ENCODE data around the gene BANK1. TPM values are rescaled to one million over a fixed set of nuclear protein-coding genes. Genes with fewer than 3 reads are reported as not detected.
A peak's percentile ranks its signal among the peaks of the same experiment; 100 is the strongest.
"Not testable (repeated sequence)": the region's sequence is repeated elsewhere in the genome, so short reads cannot be mapped to it uniquely, and the experiment has no call there.

BANK1 gene
- total RNA-seq, 1 experiment from 2014 or later: 0.48 TPM

DNA sequence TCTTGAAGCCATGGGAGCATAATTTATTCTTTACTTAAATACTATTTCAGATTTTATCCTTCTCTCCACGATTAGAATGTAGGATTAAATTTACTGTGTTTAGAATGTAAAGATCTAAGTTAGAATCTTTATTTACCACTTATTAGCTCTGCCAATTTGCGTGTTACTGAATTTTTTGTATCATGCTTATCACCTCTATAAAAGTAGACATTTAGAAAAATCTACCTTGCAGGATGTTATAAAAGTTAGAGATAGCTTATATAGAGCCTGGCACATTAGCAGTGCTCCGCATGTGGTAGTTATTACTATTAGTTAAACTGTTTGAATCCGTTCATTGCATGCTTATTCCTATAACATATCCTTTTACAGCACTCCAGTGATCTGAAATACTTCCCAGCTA lies 97.9 kb downstream of the BANK1 start:
- no peak for DNase-seq (ENCODE audit: low spot score)

DNA sequence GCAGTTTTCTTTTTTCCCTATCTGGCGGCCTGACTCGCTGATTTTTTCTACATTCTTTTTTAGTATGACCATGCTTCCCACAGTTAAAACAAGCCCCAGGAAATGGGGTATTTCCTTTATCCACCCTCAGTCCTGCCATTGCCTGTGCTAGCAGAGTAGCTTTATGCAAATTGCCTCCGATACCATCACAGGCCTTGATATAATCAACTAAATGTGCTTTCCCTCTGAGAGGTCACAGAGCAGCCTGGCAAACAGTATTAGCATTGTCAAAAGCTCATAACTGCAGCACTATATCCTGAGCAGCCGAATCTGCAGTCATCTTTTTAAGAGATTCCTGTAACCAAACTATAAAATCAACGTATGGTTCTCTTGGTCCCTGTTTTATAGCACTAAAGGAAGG lies 115.0 kb downstream of the BANK1 start:
- DNase-seq (ENCODE audit: low spot score): not testable (repeated sequence)

- no peak for DNase-seq (ENCODE audit: low spot score)
Measured at GRCh38 chr4:101910786-101911373, 120.3 kb downstream of the BANK1 start.

DNA sequence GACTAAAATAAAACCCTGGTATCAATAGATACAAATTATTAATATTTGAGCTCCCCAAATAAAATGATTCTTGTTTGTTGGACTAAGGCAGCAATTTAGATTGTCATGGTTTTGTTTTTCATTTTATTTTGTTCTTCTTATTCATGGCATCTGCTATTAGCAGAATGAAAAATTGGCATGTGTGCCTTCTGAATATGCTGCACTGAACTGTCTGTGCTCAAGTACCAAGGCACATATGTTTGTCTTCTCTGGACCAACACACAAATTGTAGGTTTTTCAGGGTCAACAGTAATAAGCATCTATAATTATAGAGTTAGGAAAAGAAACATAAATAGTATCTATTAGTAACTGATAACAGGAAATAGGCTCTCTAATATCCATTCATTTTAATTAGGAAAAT lies 121.1 kb downstream of the BANK1 start:
- DNase-seq (ENCODE audit: low spot score): no peak

GRCh38 chr4:101914761-101915160 lies 124.2 kb downstream of the BANK1 start:
- DNase-seq (ENCODE audit: low spot score): peak; percentile 3

GRCh38 chr4:101919373-101919977 lies 128.9 kb downstream of the BANK1 start:
- no peak for DNase-seq (ENCODE audit: low spot score)

- no peak for DNase-seq (ENCODE audit: low spot score)
Measured at GRCh38 chr4:101921370-101921769, 130.8 kb downstream of the BANK1 start.

- DNase-seq (ENCODE audit: low spot score): no peak
Measured at GRCh38 chr4:101931619-101932018, 141.1 kb downstream of the BANK1 start.

DNA sequence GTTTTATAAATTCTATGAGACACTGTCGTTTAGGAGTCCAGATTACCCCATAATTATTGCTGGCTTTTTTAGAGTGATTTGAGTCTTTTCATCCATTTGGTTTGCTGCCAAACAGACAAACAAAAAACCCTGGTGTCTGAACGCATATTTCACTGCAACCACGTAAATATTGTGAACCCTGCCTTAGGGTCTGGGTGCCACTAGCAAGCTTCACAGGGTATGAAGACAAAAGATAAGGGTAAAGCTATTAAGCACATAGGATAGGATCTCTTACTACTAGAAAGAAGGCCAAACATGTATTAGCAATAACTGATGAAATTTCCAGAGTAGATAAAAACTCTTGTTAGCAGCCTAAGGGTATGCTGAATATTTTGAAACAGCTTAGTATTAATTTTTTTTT lies 143.3 kb downstream of the BANK1 start:
- DNase-seq (ENCODE audit: low spot score): no peak

DNA sequence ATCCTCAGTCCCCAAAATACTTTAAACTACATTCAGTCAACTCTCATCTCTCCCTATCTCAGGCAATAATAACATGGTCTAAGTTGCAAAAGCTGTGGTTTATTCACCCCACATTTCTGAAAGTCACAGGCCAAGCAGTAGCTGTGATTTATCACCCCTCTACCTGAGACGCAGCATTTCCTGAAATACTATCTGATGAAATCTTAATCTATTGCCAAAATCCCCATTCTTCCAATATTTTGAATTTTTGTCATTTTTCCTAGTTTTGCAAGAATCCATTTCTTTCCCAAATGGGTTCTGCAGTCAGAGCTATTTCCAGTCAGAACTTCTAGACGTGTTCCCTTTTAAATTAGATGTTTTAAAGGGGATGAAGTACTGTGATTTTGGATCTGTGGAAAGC lies 148.3 kb downstream of the BANK1 start:
- no peak for DNase-seq (ENCODE audit: low spot score)

- no peak for DNase-seq (ENCODE audit: low spot score)
Measured at GRCh38 chr4:101941816-101942358, 151.4 kb downstream of the BANK1 start.

GRCh38 chr4:101942891-101943290 lies 152.4 kb downstream of the BANK1 start:
- DNase-seq (ENCODE audit: low spot score): no peak

- DNase-seq (ENCODE audit: low spot score): no peak
Measured at GRCh38 chr4:101944649-101945048, 154.1 kb downstream of the BANK1 start.

DNA sequence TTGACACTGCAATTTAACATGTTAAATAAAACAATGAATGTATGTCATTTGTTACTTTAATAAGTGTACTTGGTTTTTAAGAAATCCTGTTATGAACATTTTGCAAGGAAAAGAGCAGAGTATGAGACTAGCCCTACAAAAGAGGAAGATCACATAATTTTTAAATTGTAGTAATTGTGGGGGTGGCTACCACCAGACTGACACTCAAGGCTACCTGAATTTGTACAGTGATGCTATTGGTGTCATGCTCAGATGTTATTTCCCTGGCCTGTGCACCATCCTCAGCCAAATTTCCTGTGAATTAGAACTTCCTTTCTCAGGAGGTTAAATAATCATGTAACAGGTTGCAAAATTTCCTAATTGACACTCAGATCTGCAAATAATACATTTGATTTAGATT lies 157.5 kb downstream of the BANK1 start:
- no peak for DNase-seq (ENCODE audit: low spot score)

GRCh38 chr4:101948951-101949350 lies 158.4 kb downstream of the BANK1 start:
- DNase-seq (ENCODE audit: low spot score): no peak

- no peak for DNase-seq (ENCODE audit: low spot score)
Measured at GRCh38 chr4:101950258-101950979, 159.9 kb downstream of the BANK1 start.

GRCh38 chr4:101952985-101953384 lies 162.5 kb downstream of the BANK1 start:
- no peak for DNase-seq (ENCODE audit: low spot score)

DNA sequence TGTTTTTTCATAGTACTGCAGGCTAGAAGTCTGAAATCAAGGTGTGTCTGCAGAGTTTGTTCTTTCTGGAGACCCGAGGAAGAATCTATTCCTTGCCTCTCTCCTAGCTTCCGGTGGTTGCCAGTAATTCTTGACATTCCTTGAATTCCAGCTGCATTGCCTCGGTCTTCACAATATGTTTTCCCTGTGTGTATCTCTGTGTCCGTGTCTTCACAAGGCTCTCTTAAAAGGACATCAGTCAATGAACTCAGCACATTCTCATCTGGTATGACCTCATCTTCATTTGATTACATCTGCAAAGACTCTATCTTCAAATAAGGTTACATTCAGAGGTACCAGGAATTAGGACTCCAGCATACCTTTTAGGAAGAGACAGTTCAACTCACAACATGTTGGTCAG lies 163.4 kb downstream of the BANK1 start:
- peak; percentile 63 for DNase-seq (ENCODE audit: low spot score)

DNA sequence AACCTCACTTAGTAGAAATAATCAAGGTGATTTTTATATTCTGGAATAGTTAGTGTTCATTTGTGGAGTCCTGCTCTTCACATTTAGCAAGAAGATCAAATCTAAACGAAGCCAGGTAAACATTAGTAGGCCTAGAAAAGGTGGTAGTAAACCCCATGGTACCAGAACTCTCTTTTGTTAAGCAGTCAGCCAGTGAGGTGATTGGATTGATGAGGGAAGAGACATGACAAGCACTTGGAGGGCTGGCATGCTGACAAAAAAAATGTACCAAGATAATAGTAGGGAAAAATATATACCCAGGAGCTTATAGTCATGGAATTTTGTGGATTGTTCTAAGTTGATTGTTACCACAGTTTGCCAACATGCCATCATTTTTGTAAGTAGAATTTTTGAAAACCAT lies 163.8 kb downstream of the BANK1 start:
- no peak for DNase-seq (ENCODE audit: low spot score)

- no peak for DNase-seq (ENCODE audit: low spot score)
Measured at GRCh38 chr4:101954975-101955678, 164.6 kb downstream of the BANK1 start.

DNA sequence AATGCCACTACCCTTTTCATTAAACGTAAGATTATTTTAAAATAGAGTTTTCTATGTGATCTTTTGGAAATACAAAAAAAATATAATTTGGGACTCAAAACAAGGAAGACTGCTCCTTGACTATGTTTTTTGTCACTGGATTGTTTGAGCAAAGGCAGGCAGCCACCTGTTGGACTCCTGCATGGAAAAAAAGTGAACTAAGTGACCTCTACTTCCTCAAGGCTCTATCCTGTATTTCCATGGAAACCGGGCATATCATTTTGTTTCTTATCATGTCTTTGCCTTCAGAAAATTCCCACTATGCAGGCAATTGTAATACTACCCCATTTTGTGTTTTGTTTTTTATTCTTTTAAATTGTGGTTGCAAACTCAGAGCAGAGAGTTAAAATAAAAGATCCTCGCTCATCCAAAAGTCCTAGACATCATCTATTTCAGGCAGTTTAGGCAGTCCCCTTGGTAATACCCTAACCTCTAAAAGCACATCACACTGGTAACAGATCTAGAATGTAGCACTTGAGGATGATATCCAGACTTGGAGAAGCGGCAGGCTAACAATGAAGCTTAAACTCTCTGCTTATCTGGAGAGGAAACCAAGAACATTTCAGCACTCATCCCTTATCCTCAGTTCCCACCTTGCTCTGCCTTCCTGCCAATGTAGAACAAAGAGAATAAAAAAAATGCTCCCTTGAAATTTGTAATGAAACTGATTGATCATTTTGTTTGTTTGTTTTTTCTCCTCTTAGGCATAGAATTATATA lies 165.7 kb downstream of the BANK1 start:
- no peak for DNase-seq (ENCODE audit: low spot score)

DNA sequence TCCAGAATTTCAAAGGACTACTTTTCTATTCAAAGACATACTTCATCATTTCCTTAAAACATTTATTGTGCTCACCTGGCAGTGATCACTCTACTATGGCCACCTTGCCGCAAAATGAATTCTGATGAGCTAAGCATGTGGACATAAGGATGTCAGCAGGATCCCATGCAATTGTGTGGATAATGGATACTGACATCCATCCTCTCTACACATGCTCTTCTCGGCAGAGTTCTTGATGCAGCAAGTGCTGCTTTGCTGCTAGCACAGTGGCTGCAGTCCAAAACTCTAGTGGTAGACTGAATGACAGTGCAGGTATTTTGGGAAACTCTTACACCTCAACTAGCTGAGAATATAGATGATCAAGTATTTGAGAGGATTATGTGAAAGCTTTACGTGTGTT lies 168.0 kb downstream of the BANK1 start:
- no peak for DNase-seq (ENCODE audit: low spot score)

Data from H4 (cell line).